Hindlimb muscle (tissue), 1 donor: ENCODE results near the gene CAMK2B. TPM values are rescaled to one million over a fixed set of nuclear protein-coding genes. Genes with fewer than 3 reads are reported as not detected.

Source experiments
- DNase-seq: peaks from one replicate; pipeline ENCODE4 v3.0.0-alpha.2; 2013
- polyA plus RNA-seq: library from polyadenylated mRNA; unstranded; fragments of 120-200 nt; gene quantifications from one replicate; pipeline ENCODE4 v1.2.1, GENCODE V29; 2013; ENCODE audit not compliant: insufficient read length

CAMK2B gene
- polyA plus RNA-seq, 1 donor = 17.7 TPM

GRCh38 chr7:44329888-44330287 lies 4.5 kb upstream of the CAMK2B start:
- no peak for DNase-seq

- no peak for DNase-seq
Measured at GRCh38 chr7:44329081-44329480, 3.7 kb upstream of the CAMK2B start.

GRCh38 chr7:44327981-44328380 lies 2.6 kb upstream of the CAMK2B start:
- no peak for DNase-seq

GRCh38 chr7:44326261-44327125 lies 1.1 kb upstream of the CAMK2B start:
- no peak for DNase-seq

- no peak for DNase-seq
Measured at GRCh38 chr7:44325811-44326241, 432 bp upstream of the CAMK2B start.

GRCh38 chr7:44324481-44325200 lies 753 bp downstream of the CAMK2B start:
- DNase-seq = no peak

- DNase-seq = no peak
Measured at GRCh38 chr7:44324204-44324480, 1.3 kb downstream of the CAMK2B start.

- DNase-seq = no peak
Measured at GRCh38 chr7:44323381-44324203, 1.8 kb downstream of the CAMK2B start.

- no peak for DNase-seq
Measured at GRCh38 chr7:44322631-44323363, 2.6 kb downstream of the CAMK2B start.

- DNase-seq = no peak
Measured at GRCh38 chr7:44321796-44322195, 3.6 kb downstream of the CAMK2B start.

GRCh38 chr7:44320794-44321371 lies 4.5 kb downstream of the CAMK2B start:
- no peak for DNase-seq

GRCh38 chr7:44320141-44320540 lies 5.3 kb downstream of the CAMK2B start:
- no peak for DNase-seq

GRCh38 chr7:44318332-44318731 lies 7.1 kb downstream of the CAMK2B start:
- no peak for DNase-seq

- DNase-seq = no peak
Measured at GRCh38 chr7:44315301-44315903, 10.0 kb downstream of the CAMK2B start.

- DNase-seq = no peak
Measured at GRCh38 chr7:44313621-44314031, 11.8 kb downstream of the CAMK2B start.

- no peak for DNase-seq
Measured at GRCh38 chr7:44313016-44313415, 12.4 kb downstream of the CAMK2B start.

- DNase-seq = no peak
Measured at GRCh38 chr7:44311561-44312495, 13.6 kb downstream of the CAMK2B start.

- DNase-seq = no peak
Measured at GRCh38 chr7:44310221-44310848, 15.1 kb downstream of the CAMK2B start.

- DNase-seq = peak; percentile 69
Measured at GRCh38 chr7:44309271-44310091, 15.9 kb downstream of the CAMK2B start.
